A549 (cell line): Measurements from ENCODE around the gene SCN3B.

Source experiments
- CTCF ChIP-seq: fragments of >200 bp; sonication (Bioruptor Twin); formaldehyde crosslinking; IDR thresholded peaks from 3 replicates; pipeline ENCODE4 v1.5.1; 2016
- EHMT2 ChIP-seq: fragments of 200-600 bp; sonication (generic); IDR thresholded peaks from 2 replicates; pipeline ENCODE4 v1.6.1; 2016; ENCODE audit warnings: antibody characterized with exemption, low read depth, mild to moderate bottlenecking, moderate library complexity
- POLR2A ChIP-seq: IDR thresholded peaks from 2 replicates; pipeline ENCODE4 v1.6.1; 2012; ENCODE audit warnings: mild to moderate bottlenecking, low read length

DNA sequence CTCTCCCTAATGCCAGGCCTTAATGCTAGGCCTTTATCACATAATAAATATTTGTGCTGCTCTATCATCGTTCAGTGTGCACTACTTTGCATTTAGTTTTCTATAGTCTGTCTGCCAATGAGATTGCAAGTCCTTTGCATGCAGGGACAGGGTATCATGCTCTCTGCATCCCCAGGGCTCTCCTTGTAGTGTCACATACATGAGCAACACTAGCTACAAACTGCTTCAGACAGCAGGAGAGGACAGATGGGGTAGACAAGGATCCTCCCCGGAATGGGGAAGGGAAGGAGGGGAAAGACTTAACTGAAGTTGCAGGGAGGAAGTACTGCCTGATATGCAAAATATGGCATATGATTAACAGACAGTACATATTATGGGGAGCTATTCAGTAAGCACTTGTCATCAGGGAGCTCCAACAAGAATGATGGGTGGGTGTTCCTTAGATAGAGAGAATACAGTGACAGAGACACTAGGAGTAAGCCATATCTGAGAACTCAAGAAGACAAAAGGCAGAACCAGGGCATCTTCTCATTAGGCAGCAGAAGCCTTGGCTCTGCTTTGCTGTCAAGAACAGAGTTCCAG is 44.2 kb upstream of the SCN3B start:
- TF ChIP-seq POLR2A (no peak), CTCF (no peak), EHMT2 (no peak)
